ENCODE measurements around the gene ADGRF3.
A peak's percentile ranks its signal among the peaks of the same experiment; 100 is the strongest.

DNA sequence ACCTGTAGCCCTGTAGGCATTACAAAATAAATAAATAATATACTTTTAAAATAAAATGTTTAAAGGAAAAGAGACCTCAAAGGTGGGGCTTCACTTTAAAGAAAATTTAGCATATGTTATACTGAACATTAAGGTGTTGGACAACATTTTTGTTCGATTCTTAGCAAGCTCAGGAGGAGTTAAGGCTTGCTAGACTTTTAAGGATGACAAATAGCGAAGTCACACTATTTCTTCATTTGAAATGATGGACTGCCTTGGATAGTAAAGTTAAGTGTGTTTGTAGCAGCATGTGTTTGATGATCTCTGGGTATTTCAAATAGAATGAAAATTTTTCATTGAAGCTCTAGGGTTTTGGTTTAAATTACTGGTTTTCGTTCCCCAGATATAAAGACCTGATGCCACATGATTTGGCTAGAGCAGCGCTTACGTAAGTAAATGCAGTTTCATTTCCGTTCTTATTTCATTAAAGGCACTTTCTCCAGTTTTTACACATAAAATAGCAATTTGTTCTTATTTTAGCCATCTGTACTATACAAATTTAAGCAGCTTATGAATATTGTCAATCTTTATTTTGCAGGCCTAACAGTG, 76.9 kb downstream of the ADGRF3 start:
- TF ChIP-seq TAF1 (IDR thresholded peaks at IDR 0.05; ENCODE audit: borderline replicate concordance, low read depth, low read length), result no peak
- TF ChIP-seq, protein P1, sequence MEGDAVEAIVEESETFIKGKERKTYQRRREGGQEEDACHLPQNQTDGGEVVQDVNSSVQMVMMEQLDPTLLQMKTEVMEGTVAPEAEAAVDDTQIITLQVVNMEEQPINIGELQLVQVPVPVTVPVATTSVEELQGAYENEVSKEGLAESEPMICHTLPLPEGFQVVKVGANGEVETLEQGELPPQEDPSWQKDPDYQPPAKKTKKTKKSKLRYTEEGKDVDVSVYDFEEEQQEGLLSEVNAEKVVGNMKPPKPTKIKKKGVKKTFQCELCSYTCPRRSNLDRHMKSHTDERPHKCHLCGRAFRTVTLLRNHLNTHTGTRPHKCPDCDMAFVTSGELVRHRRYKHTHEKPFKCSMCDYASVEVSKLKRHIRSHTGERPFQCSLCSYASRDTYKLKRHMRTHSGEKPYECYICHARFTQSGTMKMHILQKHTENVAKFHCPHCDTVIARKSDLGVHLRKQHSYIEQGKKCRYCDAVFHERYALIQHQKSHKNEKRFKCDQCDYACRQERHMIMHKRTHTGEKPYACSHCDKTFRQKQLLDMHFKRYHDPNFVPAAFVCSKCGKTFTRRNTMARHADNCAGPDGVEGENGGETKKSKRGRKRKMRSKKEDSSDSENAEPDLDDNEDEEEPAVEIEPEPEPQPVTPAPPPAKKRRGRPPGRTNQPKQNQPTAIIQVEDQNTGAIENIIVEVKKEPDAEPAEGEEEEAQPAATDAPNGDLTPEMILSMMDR (IDR thresholded peaks at IDR 0.05 in 2 of 3, conservative IDR thresholded peaks at IDR 0.05 in 1 of 3; ENCODE audit: control insufficient read depth in 2 of 3, extremely low read depth in 1 of 3, insufficient read depth in 1 of 3, low read depth in 3 of 3, low read length in 3 of 3), result no peak
- no peak for TF ChIP-seq MXI1 (IDR thresholded peaks at IDR 0.05; ENCODE audit: low read depth, low read length)
- no peak; the same call in 1 of the 2 replicates for TF ChIP-seq JUND (IDR thresholded peaks at IDR 0.05; ENCODE audit: low read depth, low read length)
- no peak for TF ChIP-seq CHD1 (IDR thresholded peaks at IDR 0.05; ENCODE audit: low read depth, low read length)
- TF ChIP-seq POLR2A (IDR thresholded peaks at IDR 0.05; ENCODE audit: low read depth, low read length), result no peak
- no peak for TF ChIP-seq BRCA1 (IDR thresholded peaks at IDR 0.05; ENCODE audit: low read depth, low read length)
- TF ChIP-seq ATF7 (IDR thresholded peaks at IDR 0.05; ENCODE audit: low read depth), result peak; percentile 84
- no peak for TF ChIP-seq POLR2AphosphoS5 (IDR thresholded peaks at IDR 0.05; ENCODE audit: low read length)
- TF ChIP-seq, protein P2, sequence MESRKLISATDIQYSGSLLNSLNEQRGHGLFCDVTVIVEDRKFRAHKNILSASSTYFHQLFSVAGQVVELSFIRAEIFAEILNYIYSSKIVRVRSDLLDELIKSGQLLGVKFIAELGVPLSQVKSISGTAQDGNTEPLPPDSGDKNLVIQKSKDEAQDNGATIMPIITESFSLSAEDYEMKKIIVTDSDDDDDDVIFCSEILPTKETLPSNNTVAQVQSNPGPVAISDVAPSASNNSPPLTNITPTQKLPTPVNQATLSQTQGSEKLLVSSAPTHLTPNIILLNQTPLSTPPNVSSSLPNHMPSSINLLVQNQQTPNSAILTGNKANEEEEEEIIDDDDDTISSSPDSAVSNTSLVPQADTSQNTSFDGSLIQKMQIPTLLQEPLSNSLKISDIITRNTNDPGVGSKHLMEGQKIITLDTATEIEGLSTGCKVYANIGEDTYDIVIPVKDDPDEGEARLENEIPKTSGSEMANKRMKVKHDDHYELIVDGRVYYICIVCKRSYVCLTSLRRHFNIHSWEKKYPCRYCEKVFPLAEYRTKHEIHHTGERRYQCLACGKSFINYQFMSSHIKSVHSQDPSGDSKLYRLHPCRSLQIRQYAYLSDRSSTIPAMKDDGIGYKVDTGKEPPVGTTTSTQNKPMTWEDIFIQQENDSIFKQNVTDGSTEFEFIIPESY (IDR thresholded peaks at IDR 0.05), result no peak
- TF ChIP-seq TBL1XR1 (IDR thresholded peaks at IDR 0.05; ENCODE audit: low read depth, low read length), result peak; percentile 40; the same call in 1 of the 2 replicates
- no peak for TF ChIP-seq EZH2 (IDR thresholded peaks at IDR 0.05; ENCODE audit: borderline replicate concordance, control insufficient read depth, low read depth, low read length)
- TF ChIP-seq EP300 (IDR thresholded peaks at IDR 0.05; ENCODE audit: borderline replicate concordance in 1 of 2, control insufficient read depth in 1 of 2, low read depth in 2 of 2, low read length in 2 of 2), result peak in 1 of 2 experiments; percentile 76; a peak in 3 of 4 replicates

Measured in GM12878 (cell line).